Right lobe of liver (tissue), 6 donors: ENCODE measurements around the gene CEACAM8. TPM values are rescaled to one million over a fixed set of nuclear protein-coding genes. Genes with fewer than 3 reads are reported as not detected.

Source experiments
- ATAC-seq, 4 donors: fragments of 200-7000 bp; cut with Tn5 transposase; one replicate each; pipeline ENCODE4 v1.9.1; 2020; ENCODE audit warnings: mild to moderate bottlenecking in 4 of 4, moderate library complexity in 4 of 4
- DNase-seq, 3 donors: peaks; one replicate each; pipeline ENCODE4 v3.0.0-alpha.2; 2020
- H3K27ac ChIP-seq, 3 donors: fragments of 200-600 bp; one replicate each; pipeline ENCODE4 v1.8.0; 2022
- H3K27me3 ChIP-seq, 2 donors: fragments of 200-600 bp; one replicate each; pipeline ENCODE4 v1.8.0; 2022
- H3K36me3 ChIP-seq, 4 donors: fragments of 200-600 bp; sonication (generic) in 1 of 4; one replicate each; pipeline versions ENCODE4 v1.5.1 to v1.8.0; 2017 to 2022; ENCODE audit warnings: control low read depth in 1 of 4
- H3K4me1 ChIP-seq, 4 donors: fragments of 200-600 bp; sonication (generic) in 1 of 4; one replicate each; pipeline versions ENCODE4 v1.5.1 to v1.8.0; 2017 to 2022; ENCODE audit warnings: control low read depth in 1 of 4
- H3K4me3 ChIP-seq, 3 donors: fragments of 200-600 bp; one replicate each; pipeline ENCODE4 v1.8.0; 2022
- H3K9me3 ChIP-seq, 4 donors: fragments of 200-600 bp; sonication (generic) in 1 of 4; one replicate each; pipeline versions ENCODE4 v1.5.1 to v1.8.0; 2017 to 2022; ENCODE audit warnings: control low read depth in 1 of 4
- CTCF ChIP-seq, 4 donors: fragments of 200-600 bp in 3 of 4; fragments of 450-650 bp in 1 of 4; IDR thresholded peaks; one replicate each; pipeline versions ENCODE4 v1.5.1 to v1.8.0; 2016 to 2022; ENCODE audit warnings: antibody characterized with exemption in 4 of 4, mild to moderate bottlenecking in 2 of 4
- POLR2A ChIP-seq: fragments of 450-650 bp; IDR thresholded peaks from one replicate; pipeline ENCODE4 v1.6.1; 2017; ENCODE audit warnings: antibody characterized with exemption, mild to moderate bottlenecking
- WGBS: methylation state at CpG from one replicate; pipeline ENCODE4 v1.1.6; 2018; ENCODE audit warnings: low coverage, low lambda C conversion rate; ENCODE audit not compliant: insufficient coverage; ENCODE audit errors: missing lambda C conversion rate; 5-methylcytosine and 5-hydroxymethylcytosine counted together
- intact Hi-C, 2 donors: fragments of 100-400 bp; cut with DNase I; formaldehyde crosslinking; loops; one replicate each; pipeline versions ENCODE4 v1.11.2 to v1.14.1; 2022
- total RNA-seq, 6 experiments: library from RNA; depleted of rRNA in 2 of 6; stranded (reverse); fragments of >200 nt in 2 of 6; fragmentation: NEBNext Ultra II Directional in 3 of 6; extraction: Animal tissue kit (Norgen Biotek cat#: 25700) in 3 of 6; gene quantifications; one replicate each; pipeline versions ENCODE4 v1.1.0 to v1.2.4, GENCODE V29; 2016 to 2023
- donor health status: DM: no; HTN: yes; CAD: no.
- donor health status: DM: no; HTN: no; CAD: no.
- donor health status: DM: no; HTN: no; CAD: no.
- donor health status: DM: no; HTN: yes; CAD: no.
- donor health status: DM: no; HTN: yes; CAD: no.

Gene CEACAM8
- total RNA-seq, 6 experiments from 2014 or later, result 0.42 to 0.68 (median 0.66) TPM; not detected in 3

GRCh38 chr19:42629191-42629590 lies 34.5 kb upstream of the CEACAM8 start:
- intact Hi-C loops, result no loop called here
- H3K27ac ChIP-seq, result no peak overlapping the region
- no peaks in the 10 kb centered on the region for H3K4me1 ChIP-seq
- no peaks in the 10 kb centered on the region for H3K9me3 ChIP-seq
- DNase-seq, result no peak
- TF ChIP-seq CTCF (IDR thresholded peaks at IDR 0.05) (no peak), POLR2A (no peak)
- ATAC-seq, result no peak
- H3K4me3 ChIP-seq, result no peak overlapping the region
- no peaks in the 10 kb centered on the region for H3K27me3 ChIP-seq
- no peaks in the 10 kb centered on the region for H3K36me3 ChIP-seq

GRCh38 chr19:42628411-42629140 lies 33.9 kb upstream of the CEACAM8 start:
- Histone ChIP-seq H3K9me3 (no peaks in the 10 kb centered on the region), H3K4me1 (no peaks in the 10 kb centered on the region), H3K27ac (no peak overlapping the region), H3K27me3 (no peaks in the 10 kb centered on the region), H3K4me3 (no peak overlapping the region), H3K36me3 (no peaks in the 10 kb centered on the region)
- DNase-seq (no peak), ATAC-seq (no peak)
- TF ChIP-seq CTCF (IDR thresholded peaks at IDR 0.05) (no peak), POLR2A (no peak)
- WGBS, result 27% methylated on average over 2 of the region's 2 CpGs
- intact Hi-C loops, result no loop called here

DNA sequence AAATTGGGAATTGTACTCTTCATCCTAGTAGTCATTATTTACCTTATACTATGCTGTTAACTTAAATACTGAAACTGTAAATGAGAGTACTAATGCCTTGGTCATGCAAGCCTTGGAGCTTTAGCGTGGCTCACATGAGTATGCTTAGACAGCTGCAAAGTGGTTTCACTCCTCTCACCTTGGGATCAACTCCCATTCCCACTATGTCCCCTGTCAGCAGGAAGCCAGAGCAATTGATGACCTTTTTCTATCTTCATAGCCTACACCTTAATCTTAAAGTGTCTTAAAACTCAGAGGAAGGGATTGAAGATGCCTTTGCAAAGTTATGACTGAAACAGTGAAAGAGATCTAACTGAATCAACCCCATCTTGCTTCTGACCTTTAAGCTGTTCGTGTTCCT lies 33.2 kb upstream of the CEACAM8 start:
- ATAC-seq, result no peak
- Histone ChIP-seq H3K27me3 (no peaks in the 10 kb centered on the region), H3K4me1 (no peaks in the 10 kb centered on the region), H3K36me3 (no peaks in the 10 kb centered on the region), H3K4me3 (no peak overlapping the region), H3K27ac (no peak overlapping the region), H3K9me3 (no peaks in the 10 kb centered on the region)
- intact Hi-C loops, result no loop called here
- TF ChIP-seq POLR2A (no peak), CTCF (IDR thresholded peaks at IDR 0.05) (no peak)
- WGBS, result 34% methylated on average over 2 of the region's 2 CpGs
- no peak for DNase-seq

- WGBS, result no CpG with 5 or more reads among the region's 2 CpGs
- Histone ChIP-seq H3K27me3 (no peaks in the 10 kb centered on the region), H3K36me3 (no peaks in the 10 kb centered on the region), H3K9me3 (no peaks in the 10 kb centered on the region), H3K4me1 (no peaks in the 10 kb centered on the region), H3K27ac (no peak overlapping the region), H3K4me3 (no peak overlapping the region)
- DNase-seq (peak in 2 of 3 donors; percentile 77 to 86), ATAC-seq (peak in 1 of 4 donors; percentile 61)
- intact Hi-C loops, result no loop called here
- TF ChIP-seq POLR2A (no peak), CTCF (IDR thresholded peaks at IDR 0.05) (no peak)
Observed at GRCh38 chr19:42626181-42626580, 31.5 kb upstream of the CEACAM8 start.
